ENCODE data around the gene PAX5.

Gene PAX5

DNA sequence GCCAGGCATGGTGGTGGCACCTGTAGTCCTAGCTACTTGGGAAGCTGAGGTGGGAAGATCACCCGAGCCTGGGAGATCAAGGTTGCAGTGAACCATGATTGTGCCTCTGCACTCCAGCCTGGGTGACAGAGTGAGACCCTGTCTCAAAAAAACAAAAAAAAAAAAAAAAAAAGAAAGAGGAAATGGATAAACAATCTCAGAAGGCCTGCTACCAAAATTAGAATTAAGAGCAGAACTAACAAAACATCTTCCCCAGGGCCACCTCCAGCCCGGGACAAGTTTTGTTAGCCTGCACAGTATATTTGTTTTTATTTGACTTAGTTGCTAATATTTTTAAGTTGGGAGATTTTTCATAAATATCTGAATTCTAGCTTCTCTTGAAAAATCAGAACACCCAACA lies 23.1 kb downstream of the PAX5 start:
- Mint-ChIP-seq H3K27me3 (ENCODE audit: low read depth) (peaks cover 53% of the 10 kb centered on the region), H3K27ac (no peak overlapping the region), H3K9me3 (no peaks in the 10 kb centered on the region), H3K4me3 (no peak overlapping the region), H3K4me1 (ENCODE audit: low read depth) (no peaks in the 10 kb centered on the region), H3K36me3 (ENCODE audit: low read depth) (no peaks in the 10 kb centered on the region)

- Mint-ChIP-seq H3K27me3 (ENCODE audit: low read depth) (peaks cover 56% of the 10 kb centered on the region), H3K36me3 (ENCODE audit: low read depth) (no peaks in the 10 kb centered on the region), H3K9me3 (no peaks in the 10 kb centered on the region), H3K4me3 (no peak overlapping the region), H3K27ac (no peak overlapping the region), H3K4me1 (ENCODE audit: low read depth) (no peaks in the 10 kb centered on the region)
These were observed 23.9 kb downstream of the PAX5 start for GRCh38 chr9:37010180-37010579.

DNA sequence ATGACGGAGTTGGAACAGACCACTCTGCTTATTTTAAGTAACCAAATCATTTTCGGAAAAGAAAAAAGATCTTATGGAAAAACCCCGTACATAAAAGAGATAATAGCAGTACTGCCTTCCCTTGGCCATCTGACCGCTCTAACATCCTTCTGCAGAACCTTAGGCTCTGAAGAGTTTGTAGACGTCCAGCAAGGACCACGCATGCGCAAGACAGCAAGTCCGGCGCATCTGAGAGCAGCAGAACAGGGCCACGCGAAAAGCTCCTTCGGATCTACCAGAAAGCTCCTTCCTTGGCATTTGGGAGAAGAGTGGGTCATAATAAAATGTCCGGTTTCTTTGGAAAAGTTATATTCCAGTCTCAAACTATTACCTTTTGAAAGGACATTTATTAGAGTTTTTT lies 26.8 kb downstream of the PAX5 start:
- no peaks in the 10 kb centered on the region for H3K9me3 Mint-ChIP-seq
- H3K36me3 Mint-ChIP-seq (ENCODE audit: low read depth) = no peaks in the 10 kb centered on the region
- no peak overlapping the region for H3K4me3 Mint-ChIP-seq
- H3K27me3 Mint-ChIP-seq (ENCODE audit: low read depth) = peaks cover 68% of the 10 kb centered on the region
- no peaks in the 10 kb centered on the region for H3K4me1 Mint-ChIP-seq (ENCODE audit: low read depth)
- H3K27ac Mint-ChIP-seq = no peak overlapping the region

DNA sequence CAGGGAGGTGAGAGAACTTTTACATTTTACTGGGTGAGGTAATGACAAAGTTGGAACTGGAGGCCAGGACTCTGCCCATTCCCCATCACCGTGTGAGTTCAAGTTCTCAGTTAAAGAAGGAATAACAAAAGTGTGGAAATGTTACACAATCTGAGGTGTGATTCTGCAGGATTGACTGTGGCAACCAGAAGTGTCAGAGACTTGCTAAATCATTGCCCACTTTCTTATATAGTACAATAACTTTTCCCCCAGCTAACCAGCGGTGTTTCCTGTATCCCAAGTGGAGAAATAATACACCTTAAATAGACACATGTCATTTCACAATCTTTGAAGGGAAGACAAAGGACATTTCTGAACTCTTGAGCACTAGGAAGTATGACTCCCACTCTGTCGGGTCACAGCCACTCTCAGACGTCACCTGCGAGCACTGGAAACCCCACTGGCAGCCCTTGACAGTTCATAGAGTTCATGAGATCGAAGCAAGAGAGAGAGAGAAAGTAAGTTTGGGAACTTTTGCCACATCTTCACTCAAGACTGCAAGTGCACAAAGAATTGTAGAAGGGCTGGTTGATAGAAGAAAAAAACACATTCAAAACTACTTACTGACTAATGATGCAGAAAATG lies 28.4 kb downstream of the PAX5 start:
- Mint-ChIP-seq H3K27ac (no peak overlapping the region), H3K9me3 (no peaks in the 10 kb centered on the region), H3K4me3 (no peak overlapping the region), H3K27me3 (ENCODE audit: low read depth) (peaks cover 74% of the 10 kb centered on the region), H3K4me1 (ENCODE audit: low read depth) (no peaks in the 10 kb centered on the region), H3K36me3 (ENCODE audit: low read depth) (no peaks in the 10 kb centered on the region)

DNA sequence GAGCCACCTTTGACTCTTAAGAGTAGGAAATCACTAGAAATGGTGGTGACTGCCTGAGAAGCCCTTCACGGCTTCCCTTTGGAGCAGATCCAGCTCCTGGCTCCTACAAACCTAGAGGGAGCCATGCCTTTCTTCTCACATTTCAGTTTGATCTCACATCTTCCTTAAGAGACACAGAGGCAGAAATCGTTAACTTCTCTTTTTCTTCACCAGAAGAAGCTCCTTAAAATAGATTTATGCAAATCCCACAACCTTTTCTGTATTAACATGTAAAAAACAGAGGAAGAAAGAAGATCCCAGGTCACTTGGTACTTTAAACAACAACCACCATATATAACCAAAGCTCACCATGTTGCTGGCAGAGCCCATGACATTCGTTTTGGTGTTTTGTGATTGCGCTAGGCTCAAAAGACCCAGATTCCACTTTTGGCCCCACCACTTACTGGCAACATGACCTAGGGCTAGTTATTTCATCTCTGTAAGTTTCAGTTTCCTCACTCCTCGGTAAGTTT lies 29.6 kb downstream of the PAX5 start:
- no peak overlapping the region for H3K27ac Mint-ChIP-seq
- H3K9me3 Mint-ChIP-seq = no peaks in the 10 kb centered on the region
- H3K36me3 Mint-ChIP-seq (ENCODE audit: low read depth) = no peaks in the 10 kb centered on the region
- no peak overlapping the region for H3K4me3 Mint-ChIP-seq
- H3K4me1 Mint-ChIP-seq (ENCODE audit: low read depth) = no peaks in the 10 kb centered on the region
- peaks cover 79% of the 10 kb centered on the region for H3K27me3 Mint-ChIP-seq (ENCODE audit: low read depth)

DNA sequence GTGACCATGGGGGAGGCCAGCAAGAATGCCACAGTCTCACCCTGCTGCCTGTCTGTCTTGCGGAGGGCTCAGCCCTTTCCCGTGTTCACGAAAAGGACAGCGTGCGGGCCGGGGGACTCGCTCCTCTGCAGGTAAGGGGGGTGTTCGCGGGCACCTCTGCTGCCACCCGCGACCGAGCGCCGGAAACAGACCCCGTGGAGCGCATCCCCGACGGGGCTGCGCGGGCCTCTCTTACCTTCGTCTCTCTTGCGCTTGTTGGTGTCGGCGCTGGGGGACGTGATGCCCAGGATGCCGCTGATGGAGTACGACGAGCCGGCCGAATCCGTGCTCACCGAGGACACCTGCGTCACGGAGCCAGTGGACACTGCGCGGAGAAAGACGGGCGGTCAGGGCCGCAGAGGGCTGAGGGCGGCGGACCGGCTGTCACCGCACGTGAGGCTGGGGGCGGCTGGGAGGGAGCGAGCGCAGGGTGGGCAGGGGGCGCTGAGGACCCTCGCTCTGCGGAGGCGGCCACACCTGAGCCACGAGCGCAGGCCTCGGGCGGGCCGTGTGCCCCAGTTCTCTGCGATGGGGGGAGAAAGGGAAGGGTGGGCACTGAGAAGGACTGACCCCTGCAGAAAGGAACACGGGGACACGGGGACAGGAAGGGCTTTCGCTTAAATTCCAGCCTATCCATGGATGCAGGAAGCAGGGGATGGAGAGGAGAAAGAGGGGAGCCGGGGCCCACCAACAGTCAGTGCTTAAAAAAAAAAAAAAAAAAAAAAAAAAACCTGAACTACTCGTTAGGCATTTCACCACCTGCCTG lies 31.5 kb downstream of the PAX5 start:
- Mint-ChIP-seq H3K36me3 (ENCODE audit: low read depth) (no peaks in the 10 kb centered on the region), H3K4me3 (no peak overlapping the region), H3K4me1 (ENCODE audit: low read depth) (no peaks in the 10 kb centered on the region), H3K27me3 (ENCODE audit: low read depth) (peaks cover 81% of the 10 kb centered on the region), H3K27ac (no peak overlapping the region), H3K9me3 (no peaks in the 10 kb centered on the region)

DNA sequence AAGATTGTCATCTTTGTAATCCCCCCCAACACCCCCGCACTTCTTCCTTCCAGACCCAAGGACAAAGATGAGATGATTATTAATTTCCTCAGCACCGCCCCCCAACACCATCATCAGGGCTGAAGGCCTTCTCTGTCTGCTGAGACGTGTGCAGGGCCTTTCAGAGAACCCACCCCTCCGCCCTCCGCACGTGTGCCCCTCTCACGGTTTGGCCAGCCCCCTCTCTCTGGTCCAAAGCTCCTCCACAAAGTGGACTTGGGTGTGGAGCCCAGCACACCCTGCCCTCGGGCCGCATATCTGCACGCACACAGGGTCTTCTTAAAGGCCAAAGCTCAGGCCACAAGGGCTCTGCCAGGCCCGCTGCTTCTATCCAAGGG lies 32.0 kb downstream of the PAX5 start:
- peaks cover 75% of the 10 kb centered on the region for H3K27me3 Mint-ChIP-seq (ENCODE audit: low read depth)
- no peak overlapping the region for H3K27ac Mint-ChIP-seq
- no peaks in the 10 kb centered on the region for H3K9me3 Mint-ChIP-seq
- H3K4me3 Mint-ChIP-seq = no peak overlapping the region
- no peaks in the 10 kb centered on the region for H3K4me1 Mint-ChIP-seq (ENCODE audit: low read depth)
- H3K36me3 Mint-ChIP-seq (ENCODE audit: low read depth) = no peaks in the 10 kb centered on the region

GRCh38 chr9:37001459-37001858 lies 32.6 kb downstream of the PAX5 start:
- peaks cover 3% of the 10 kb centered on the region for H3K4me1 Mint-ChIP-seq (ENCODE audit: low read depth)

DNA sequence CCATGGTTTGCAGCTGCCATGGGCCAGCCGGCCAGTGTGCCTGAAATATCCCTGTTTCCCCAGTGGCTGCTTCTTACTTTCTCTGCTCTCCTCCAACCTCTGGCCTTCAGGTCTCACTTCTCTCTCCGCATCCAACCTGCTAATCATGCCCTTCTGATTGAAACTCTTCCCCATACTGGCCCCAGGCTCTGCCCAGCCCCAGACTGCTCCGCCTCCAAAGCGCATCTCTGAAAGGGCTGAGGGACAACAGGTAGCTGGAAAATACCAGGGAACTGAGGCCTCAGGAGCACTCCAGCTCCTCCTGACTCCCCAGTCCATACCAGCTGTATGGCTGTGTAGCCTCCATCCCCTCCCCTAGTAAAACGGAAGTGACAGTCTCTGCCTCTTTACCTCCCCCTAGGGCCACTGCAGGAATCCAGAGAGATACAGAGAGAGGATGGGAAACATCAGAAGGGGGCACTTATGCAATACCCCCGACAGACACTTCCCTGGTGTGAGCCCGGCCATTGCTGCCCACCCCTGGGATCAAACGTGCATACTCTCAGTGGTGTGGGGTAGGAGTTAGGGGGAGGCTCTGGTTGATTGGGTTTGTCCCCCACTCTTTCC lies 34.2 kb downstream of the PAX5 start:
- H3K36me3 Mint-ChIP-seq (ENCODE audit: low read depth) = no peaks in the 10 kb centered on the region
- H3K4me1 Mint-ChIP-seq (ENCODE audit: low read depth) = peaks cover 6% of the 10 kb centered on the region
- no peak overlapping the region for H3K27ac Mint-ChIP-seq
- H3K9me3 Mint-ChIP-seq = no peaks in the 10 kb centered on the region
- H3K4me3 Mint-ChIP-seq = no peak overlapping the region
- H3K27me3 Mint-ChIP-seq (ENCODE audit: low read depth) = peaks cover 54% of the 10 kb centered on the region

More at GRCh38 chr9:37001459-37001858, 32.6 kb downstream of the PAX5 start:
- no peak overlapping the region for H3K4me3 Mint-ChIP-seq
- peaks cover 69% of the 10 kb centered on the region for H3K27me3 Mint-ChIP-seq (ENCODE audit: low read depth)
- H3K27ac Mint-ChIP-seq = no peak overlapping the region
- no peaks in the 10 kb centered on the region for H3K9me3 Mint-ChIP-seq
- no peaks in the 10 kb centered on the region for H3K36me3 Mint-ChIP-seq (ENCODE audit: low read depth)

GRCh38 chr9:36997414-36997813 lies 36.7 kb downstream of the PAX5 start:
- Mint-ChIP-seq H3K4me3 (no peak overlapping the region), H3K27ac (no peak overlapping the region), H3K36me3 (ENCODE audit: low read depth) (no peaks in the 10 kb centered on the region), H3K4me1 (ENCODE audit: low read depth) (peaks cover 6% of the 10 kb centered on the region), H3K9me3 (no peaks in the 10 kb centered on the region), H3K27me3 (ENCODE audit: low read depth) (peaks cover 31% of the 10 kb centered on the region)

DNA sequence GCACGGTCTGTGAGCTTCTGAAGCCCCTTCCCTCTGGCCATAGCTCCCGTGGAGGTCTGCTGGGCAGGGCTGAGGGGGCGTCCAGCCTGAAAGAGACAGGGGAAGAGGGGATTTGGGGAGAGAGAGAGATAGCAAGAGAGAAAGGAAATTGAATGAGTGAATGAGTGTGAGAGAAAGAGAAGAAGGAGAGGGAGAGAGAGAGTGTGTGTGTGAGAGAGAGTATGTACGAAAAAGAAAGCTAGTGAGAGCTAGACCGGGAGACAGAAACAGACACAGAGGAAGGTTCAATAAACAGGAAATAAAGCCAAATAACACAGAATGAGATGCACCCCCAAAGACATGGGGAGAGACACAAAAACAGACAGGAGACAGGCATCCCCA lies 37.4 kb downstream of the PAX5 start:
- Mint-ChIP-seq H3K4me3 (no peak overlapping the region), H3K27me3 (ENCODE audit: low read depth) (peaks cover 31% of the 10 kb centered on the region), H3K27ac (no peak overlapping the region), H3K9me3 (peaks cover 6% of the 10 kb centered on the region), H3K36me3 (ENCODE audit: low read depth) (peaks cover 1% of the 10 kb centered on the region), H3K4me1 (ENCODE audit: low read depth) (peaks cover 6% of the 10 kb centered on the region)

DNA sequence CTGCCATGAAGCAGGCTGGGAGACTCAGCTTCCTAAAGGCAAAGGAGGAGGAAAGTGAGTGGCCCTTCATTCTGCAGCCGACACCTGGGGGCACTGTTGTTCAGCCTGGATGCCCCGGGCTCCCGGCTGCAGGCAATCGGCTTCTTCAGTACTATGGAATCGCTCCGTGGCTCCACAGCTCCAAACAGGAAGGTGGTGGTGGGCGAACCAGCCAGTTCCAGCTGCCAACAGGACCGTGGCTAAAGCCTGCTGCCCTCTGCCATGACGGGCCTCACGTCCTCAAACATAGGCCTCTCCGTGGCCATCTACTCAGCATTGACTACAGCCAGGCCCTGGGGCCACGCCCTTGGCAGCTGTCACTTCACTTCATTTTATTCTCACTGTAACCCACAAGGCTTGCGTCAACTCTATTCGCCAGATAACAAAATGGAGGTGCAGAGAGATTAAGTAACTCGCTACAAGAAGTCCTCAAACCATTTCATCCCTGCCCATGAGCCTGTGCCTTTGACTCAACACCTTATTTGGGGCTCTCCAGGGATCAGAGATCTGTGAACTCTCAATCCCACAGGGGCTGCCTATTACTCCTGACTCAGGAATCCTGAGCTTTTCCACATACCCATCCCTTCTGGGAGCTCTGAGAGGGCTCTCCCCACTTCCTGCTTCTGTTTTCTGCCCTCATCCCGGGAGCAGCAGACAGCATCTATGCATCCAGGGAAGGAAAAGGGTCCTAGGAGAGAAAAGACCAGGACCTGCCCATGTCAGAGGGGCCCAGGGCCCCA lies 38.0 kb downstream of the PAX5 start:
- H3K9me3 Mint-ChIP-seq = peaks cover 11% of the 10 kb centered on the region
- H3K36me3 Mint-ChIP-seq (ENCODE audit: low read depth) = peaks cover 4% of the 10 kb centered on the region
- H3K4me1 Mint-ChIP-seq (ENCODE audit: low read depth) = peaks cover 6% of the 10 kb centered on the region
- H3K27me3 Mint-ChIP-seq (ENCODE audit: low read depth) = peaks cover 28% of the 10 kb centered on the region
- H3K4me3 Mint-ChIP-seq = peak overlapping the region; percentile 49
- H3K27ac Mint-ChIP-seq = no peak overlapping the region

GRCh38 chr9:36993933-36994764 lies 39.9 kb downstream of the PAX5 start:
- Mint-ChIP-seq H3K9me3 (peaks cover 21% of the 10 kb centered on the region), H3K36me3 (ENCODE audit: low read depth) (peaks cover 8% of the 10 kb centered on the region), H3K27ac (no peak overlapping the region), H3K27me3 (ENCODE audit: low read depth) (peaks cover 24% of the 10 kb centered on the region), H3K4me3 (no peak overlapping the region), H3K4me1 (ENCODE audit: low read depth) (peaks cover 6% of the 10 kb centered on the region)

Measured in T-helper 1 cell treated with Interleukin-12 subunit alpha and Interleukin-12 subunit beta and Interleukin-4 antibody, amounts not matched to agents 30 μg/mL and 1 μg/mL, for 36 hours (primary cell).